OCI-M2 (cell line): ENCODE data around the gene UTP4.
"Not testable (repeated sequence)": the region's sequence is repeated elsewhere in the genome, so short reads cannot be mapped to it uniquely, and the experiment has no call there.

Source experiments
- DNase-seq: peaks from one replicate; lab custom pipeline; 2025; ENCODE audit not compliant: unreplicated experiment; lab: John Stamatoyannopoulos, UW

Gene UTP4

DNA sequence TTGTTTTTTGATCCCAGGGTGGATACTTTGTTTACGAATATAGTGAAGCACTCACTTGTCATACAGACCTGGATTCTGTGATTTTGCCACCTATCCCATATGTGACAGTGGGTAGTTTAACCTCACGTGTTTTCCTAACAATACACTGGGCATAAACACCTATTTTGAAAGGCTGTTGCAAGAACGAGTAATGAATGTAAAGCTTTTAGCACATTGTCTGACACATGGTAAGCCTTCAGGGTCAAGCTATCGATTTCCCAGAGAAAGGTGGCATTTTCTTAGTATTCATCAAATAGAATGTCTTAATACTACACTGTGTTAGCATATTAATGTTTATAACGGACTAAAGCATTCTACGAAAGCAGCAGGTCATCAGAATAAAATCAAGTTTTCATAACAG is 2.0 kb upstream of the UTP4 start:
- DNase-seq, result no peak

GRCh38 chr16:69131167-69131838 is 1.1 kb upstream of the UTP4 start:
- no peak for DNase-seq

DNA sequence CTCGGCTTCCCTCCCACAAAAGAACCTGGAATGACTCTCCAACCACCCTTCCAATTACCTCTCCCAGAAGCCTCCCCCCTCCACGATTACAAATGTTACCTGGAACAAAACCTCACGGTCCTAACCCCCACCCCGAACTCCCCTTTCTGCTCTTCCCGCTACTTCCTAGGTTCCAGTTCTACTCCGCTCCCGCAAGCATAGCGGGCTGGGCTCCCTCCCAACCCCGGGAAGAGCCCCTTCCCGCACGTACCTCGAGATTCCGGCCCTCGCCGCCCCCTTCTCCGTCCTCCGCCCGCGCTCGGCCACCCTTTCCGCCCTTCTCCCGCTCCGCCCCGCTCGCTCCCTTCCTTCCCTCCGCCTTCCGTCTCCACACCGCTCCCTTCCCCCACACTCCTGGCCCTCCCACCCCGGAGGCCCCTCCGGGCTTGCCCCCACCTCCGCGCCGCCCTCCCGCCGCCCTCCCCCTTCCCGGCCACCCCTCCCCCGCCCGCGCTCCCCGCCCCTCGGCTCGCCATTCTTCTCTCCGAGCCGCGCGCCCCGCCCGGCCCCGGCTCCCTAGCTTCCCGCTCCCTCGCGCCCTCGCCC is 518 bp upstream of the UTP4 start:
- DNase-seq, result no peak

DNA sequence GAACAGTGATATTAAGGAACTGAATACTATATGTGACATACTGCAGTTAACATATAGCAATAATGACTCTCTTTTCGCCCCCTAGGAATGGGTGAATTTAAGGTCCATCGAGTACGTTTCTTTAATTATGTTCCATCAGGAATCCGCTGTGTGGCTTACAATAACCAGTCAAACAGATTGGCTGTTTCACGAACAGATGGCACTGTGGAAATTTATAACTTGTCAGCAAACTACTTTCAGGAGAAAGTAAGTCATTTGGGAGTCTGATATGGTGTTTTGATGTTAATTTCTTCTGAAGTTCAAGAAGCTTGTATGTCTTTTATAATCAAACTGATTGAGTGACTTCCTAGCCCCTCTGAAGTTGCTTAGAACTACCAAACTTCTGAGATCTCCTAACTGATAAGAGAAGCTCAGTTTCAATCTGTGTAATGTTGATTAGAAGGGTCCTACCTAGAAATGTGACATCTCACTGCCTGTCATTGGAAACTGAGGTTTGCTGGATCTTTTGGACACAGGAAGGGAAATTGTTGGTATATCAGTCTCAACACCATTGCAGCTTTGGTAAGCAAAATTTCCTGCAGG is 1.0 kb downstream of the UTP4 start:
- DNase-seq, result no peak

DNA sequence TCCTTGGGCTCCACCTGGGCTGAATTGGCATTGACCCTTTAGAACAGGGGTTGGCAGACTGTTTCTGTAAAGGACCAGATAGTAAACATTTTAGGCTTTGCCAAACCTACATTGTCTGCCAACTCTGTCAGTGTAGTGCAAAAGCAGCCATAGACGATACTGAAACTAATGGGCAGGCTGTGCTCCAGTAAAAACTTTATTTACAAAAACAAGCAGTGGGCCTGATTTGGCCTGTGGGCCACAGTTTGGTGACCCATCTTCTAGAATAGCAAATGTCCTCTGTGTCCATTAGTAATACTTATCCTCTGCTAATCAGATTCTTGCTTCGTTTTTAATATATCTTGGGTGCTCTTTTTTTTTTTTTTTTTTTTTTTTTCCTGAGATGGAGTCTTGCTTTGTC is 6.2 kb downstream of the UTP4 start:
- DNase-seq, result no peak

DNA sequence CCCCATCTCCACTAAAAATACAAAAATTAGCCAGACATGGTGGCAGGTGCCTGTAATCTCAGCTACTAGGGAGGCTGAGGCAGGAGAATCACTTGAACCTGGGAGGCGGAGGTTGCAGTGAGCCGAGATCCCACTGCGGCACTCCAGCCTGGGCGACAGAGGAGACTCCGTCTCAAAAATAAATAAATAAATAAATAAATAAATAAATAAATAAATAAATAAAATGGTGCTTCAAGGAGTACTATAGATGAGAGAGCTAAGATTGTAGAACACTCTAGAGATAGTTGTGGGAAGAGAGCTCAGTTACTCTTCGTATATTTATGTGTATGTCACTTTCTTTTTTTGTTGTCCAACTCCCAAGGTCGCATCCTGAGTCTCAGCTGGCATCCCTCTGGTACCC is 7.0 kb downstream of the UTP4 start:
- not testable (repeated sequence) for DNase-seq

DNA sequence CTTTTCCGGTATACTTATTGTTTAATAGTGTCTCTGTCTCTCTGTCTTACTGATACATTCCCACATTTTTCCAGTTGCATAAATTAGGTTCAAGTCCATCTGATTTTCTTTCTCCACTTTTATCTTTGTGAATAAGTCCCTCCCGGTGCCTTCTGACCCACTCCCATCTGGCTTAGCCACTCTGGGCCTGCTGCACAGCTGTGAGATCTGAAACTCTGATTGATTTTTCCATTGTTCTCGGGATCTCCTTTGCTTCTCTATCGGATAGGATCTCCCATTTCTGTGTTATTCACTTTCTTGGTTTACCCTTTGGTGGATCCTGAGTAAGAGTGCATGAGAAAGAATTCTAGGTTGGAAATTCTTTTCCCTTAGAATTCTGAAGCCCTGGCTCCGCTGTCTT is 8.6 kb downstream of the UTP4 start:
- no peak for DNase-seq

DNA sequence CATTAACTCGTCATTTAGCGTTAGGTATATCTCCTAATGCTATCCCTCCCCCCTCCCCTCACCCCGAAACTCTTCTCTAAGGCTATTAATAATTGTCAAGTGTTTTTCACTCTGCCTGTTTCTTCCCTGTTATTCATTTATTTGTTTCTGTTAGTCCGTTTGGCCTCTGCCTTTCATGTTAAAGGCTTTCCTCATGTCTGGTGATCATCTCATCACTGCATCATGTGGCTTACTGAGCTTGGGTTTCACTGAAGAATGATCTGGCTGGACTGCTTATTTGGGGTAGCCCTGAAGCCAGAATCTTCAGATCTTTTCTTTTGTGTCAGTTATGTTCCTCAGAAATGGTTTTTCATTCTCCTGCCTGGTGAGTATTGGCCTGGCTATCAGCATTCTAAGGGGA is 9.5 kb downstream of the UTP4 start:
- DNase-seq, result no peak

DNA sequence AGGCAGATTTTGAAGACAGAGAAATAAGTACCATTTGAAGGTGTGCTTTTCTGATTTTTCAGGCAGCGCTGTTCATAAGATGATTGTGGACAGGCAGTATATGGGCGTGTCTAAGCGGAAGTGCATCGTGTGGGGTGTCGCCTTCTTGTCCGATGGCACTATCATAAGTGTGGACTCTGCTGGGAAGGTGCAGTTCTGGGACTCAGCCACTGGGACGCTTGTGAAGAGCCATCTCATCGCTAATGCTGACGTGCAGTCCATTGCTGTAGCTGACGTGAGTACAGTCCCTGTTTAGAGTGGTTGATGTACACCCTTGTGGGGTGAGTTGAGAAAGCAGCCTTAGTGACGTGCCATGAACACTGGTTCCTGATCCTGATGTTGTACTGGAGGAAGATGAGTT is 10.7 kb downstream of the UTP4 start:
- DNase-seq, result no peak

GRCh38 chr16:69145658-69146057 is 13.2 kb downstream of the UTP4 start:
- DNase-seq, result no peak

GRCh38 chr16:69149621-69150020 is 17.2 kb downstream of the UTP4 start:
- not testable (repeated sequence) for DNase-seq

DNA sequence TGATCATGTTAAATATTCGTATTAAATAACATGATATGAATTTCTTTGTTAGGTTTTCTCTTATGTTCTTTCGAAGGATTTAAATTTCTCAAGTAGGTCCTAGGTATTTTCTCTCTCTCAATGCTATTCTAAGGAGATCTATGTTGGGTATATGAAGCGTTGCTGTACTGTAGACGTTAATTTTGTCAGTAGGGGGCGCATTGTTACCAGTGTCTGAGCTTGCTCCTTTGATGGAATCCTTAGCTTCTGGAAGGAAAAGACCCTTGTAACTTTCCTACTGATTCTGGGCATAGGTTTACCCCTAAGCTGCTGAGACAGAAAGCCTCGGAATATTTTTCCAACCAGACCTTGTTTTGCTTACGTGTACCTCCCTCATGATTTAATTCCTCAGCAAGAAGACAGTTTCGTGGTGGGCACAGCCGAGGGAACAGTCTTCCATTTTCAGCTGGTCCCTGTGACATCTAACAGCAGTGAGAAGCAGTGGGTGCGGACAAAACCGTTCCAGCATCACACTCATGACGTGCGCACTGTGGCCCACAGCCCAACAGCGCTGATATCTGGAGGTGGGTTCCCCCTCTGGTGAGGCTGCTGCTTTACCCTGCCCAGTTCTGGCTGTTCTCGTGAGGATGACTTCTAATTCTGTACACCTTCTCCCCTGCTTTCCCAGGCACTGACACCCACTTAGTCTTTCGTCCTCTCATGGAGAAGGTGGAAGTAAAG is 17.9 kb downstream of the UTP4 start:
- no peak for DNase-seq

- DNase-seq, result no peak
Observed at GRCh38 chr16:69157196-69157595, 24.7 kb downstream of the UTP4 start.

GRCh38 chr16:69160192-69160591 is 27.7 kb downstream of the UTP4 start:
- DNase-seq, result no peak

DNA sequence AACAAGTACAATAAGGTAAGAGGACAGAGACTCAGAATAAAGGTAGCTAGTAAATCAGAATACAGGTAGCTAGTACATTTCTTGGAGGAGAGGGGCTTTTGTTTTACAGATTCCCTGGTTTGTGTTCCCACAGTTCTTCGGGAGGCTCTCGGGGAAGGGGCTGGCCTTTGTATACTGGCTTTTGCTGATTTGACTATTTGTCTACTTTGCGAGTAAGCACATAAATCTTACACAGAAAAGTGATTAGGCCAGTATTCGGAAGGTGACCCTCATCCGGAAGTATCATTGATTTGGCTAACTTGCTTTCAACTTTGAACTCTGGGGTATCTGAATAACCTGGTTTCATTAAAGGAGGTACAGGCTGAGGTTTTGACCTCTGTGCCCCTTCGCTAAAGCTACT is 33.1 kb downstream of the UTP4 start:
- DNase-seq, result no peak

- no peak for DNase-seq
Observed at GRCh38 chr16:69166221-69166833, 33.9 kb downstream of the UTP4 start.

DNA sequence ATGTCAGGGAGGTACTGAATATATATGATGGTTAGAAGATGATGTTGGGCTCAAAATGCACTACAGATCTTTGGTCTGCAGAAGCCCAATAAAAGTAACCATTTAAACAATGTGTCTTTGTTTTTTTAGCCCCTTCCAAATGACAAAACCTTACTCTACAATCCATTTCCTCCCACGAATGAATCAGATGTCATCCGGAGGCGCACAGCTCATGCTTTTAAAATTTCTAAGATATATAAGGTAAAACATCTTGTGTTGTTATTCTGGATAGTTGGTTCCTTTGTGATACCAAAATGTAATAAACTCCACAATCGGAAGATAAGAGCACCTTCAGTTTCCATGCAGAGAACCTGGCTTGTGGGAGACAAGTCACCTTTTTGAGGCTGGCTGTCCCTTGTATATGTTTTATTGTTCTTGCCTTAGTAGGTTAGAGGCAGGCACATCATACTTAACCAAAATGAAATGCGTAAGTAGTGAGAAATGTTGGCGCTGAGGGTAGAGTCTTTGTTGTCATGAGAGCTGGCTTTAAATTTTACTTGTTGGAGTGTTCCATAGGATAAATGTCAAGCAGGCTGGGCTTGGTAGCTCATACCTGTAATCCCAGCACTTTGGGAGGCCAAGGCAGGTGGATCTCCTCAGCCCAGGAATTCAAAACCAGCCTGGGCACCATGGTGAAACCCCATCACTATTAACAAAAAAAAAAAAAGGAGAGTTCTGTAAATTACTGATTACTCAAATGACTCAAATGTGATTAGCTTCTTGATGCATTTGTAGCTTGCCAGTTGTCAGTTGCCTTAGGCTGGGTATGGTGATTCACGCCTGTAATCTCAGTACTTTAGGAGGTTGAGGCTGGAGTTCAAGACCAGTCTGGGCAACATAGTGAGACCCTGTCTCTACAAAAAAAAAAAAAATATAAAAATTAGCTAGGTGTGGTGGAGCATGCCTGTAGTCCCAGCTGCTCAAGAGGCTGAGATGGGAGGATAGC is 34.8 kb downstream of the UTP4 start:
- DNase-seq, result no peak

GRCh38 chr16:69169051-69169450 is 36.6 kb downstream of the UTP4 start:
- DNase-seq, result no peak

DNA sequence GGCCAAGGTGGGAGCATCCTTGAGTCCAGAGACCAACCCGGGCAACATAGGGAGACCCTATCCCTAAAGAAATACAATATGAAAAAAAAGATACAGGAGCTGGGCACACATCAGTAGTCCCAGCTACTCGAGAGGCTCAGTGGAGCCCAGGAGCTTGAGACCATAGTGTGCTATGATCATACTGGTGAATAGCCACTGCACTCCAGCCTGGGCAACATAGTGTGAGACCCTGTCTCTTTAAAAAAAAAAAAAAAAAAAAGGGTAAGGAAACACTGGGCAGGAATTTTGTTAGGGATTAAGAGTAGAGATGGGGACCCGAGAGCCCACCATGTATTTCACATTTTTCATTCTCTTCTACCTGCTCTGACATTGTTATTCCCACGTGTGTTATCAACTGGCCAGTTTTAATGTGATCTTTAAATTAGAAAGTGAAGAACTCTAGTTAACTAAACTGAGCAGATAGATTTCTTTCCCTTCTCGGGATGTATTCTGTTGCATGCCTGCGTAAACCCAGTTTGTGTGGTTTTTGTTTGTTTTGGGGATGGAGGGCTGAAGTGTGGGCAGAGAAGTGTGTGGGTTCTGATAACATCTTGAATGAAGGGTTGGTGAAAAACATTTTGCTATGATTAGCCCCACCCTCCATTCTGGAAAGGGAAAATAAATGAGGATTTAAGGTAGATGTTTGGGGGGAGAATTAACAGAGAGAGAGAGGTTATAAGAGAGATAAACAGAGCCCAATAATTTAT is 37.3 kb downstream of the UTP4 start:
- no peak for DNase-seq
